ENCODE data around the gene CLP1.
"Not testable (repeated sequence)": the region's sequence is repeated elsewhere in the genome, so short reads cannot be mapped to it uniquely, and the experiment has no call there.

Gene CLP1

DNA sequence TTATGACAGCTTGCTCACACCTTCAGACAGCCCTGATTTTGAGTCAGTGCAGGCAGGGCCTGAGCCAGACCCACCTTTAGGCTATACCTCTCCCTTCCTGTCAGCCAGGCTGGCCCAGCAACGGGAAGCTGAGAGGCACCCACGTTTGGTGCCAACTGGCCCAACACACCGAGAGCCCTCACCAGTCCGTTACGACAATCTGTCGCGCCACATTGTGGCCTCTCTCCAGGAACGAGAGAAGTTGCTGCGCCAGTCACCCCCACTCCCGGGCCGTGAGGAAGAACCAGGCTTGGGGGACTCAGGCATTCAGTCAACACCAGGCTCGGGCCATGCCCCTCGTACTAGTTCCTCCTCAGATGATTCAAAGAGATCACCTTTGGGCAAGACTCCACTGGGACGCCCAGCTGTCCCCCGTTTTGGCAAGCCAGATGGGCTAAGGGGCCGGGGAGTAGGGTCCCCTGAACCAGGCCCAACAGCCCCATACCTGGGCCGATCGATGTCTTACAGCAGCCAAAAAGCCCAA lies 41.3 kb downstream of the CLP1 start:
- TF ChIP-seq POLR2A (IDR thresholded peaks at IDR 0.05; ENCODE audit: extremely low read depth, insufficient read length) (no peak), MYC (IDR thresholded peaks at IDR 0.05; ENCODE audit: low read depth, low read length) (no peak)
- DNase-seq (ENCODE audit: low read depth), result no peak
- no peak overlapping the region for H3K4me3 ChIP-seq (ENCODE audit: low read depth, low read length)

DNA sequence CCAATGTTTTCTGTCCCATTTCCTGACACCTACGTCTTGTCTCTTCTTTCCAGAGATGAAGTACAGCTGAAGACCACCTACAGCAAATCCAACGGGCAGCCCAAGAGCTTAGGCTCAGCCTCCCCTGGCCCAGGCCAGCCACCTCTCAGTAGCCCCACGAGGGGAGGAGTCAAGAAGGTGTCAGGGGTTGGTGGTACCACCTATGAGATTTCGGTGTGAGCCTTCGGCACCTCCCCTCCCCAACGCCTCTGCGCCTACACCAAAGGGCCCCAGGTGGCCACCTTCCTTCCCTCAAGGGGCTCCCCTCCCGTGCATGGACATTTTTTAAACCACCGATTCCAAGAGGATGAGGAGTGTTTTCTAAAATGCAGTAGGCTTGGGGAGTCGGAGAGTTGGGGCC lies 42.3 kb downstream of the CLP1 start:
- H3K4me3 ChIP-seq (ENCODE audit: low read depth, low read length), result no peak overlapping the region
- no peak for TF ChIP-seq MYC (IDR thresholded peaks at IDR 0.05; ENCODE audit: low read depth, low read length)
- no peak for TF ChIP-seq POLR2A (IDR thresholded peaks at IDR 0.05; ENCODE audit: extremely low read depth, insufficient read length)
- DNase-seq (ENCODE audit: low read depth), result no peak

DNA sequence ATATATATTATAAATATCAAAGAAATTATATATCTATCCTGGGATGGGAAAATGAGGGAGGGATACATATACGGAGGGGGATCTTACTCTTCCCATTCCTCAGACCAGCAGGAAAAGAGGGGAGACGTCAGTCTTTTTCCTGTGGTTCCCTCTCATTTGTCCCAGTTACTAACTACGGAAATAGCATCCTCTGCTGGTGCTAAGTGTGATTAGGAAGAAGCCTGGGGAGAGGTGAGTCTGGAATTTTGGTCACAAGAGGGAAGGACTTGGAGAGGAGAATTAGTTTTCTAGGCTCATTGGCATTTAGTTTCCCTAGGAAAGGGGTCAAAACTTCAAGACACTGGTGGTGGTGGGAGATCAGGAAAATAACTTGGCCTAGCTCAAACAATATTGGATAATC lies 42.9 kb downstream of the CLP1 start:
- TF ChIP-seq, protein P1, sequence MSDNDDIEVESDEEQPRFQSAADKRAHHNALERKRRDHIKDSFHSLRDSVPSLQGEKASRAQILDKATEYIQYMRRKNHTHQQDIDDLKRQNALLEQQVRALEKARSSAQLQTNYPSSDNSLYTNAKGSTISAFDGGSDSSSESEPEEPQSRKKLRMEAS (IDR thresholded peaks at IDR 0.05; ENCODE audit: low read depth, low read length), result no peak
- TF ChIP-seq, protein P2, sequence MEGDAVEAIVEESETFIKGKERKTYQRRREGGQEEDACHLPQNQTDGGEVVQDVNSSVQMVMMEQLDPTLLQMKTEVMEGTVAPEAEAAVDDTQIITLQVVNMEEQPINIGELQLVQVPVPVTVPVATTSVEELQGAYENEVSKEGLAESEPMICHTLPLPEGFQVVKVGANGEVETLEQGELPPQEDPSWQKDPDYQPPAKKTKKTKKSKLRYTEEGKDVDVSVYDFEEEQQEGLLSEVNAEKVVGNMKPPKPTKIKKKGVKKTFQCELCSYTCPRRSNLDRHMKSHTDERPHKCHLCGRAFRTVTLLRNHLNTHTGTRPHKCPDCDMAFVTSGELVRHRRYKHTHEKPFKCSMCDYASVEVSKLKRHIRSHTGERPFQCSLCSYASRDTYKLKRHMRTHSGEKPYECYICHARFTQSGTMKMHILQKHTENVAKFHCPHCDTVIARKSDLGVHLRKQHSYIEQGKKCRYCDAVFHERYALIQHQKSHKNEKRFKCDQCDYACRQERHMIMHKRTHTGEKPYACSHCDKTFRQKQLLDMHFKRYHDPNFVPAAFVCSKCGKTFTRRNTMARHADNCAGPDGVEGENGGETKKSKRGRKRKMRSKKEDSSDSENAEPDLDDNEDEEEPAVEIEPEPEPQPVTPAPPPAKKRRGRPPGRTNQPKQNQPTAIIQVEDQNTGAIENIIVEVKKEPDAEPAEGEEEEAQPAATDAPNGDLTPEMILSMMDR (IDR thresholded peaks at IDR 0.05; ENCODE audit: low read depth, low read length), result no peak
- TF ChIP-seq POLR2A (IDR thresholded peaks at IDR 0.05; ENCODE audit: extremely low read depth, insufficient read length), result no peak
- no peak for TF ChIP-seq MYC (IDR thresholded peaks at IDR 0.05; ENCODE audit: low read depth, low read length)
- no peak overlapping the region for H3K4me3 ChIP-seq (ENCODE audit: low read depth, low read length)
- DNase-seq (ENCODE audit: low read depth), result no peak

DNA sequence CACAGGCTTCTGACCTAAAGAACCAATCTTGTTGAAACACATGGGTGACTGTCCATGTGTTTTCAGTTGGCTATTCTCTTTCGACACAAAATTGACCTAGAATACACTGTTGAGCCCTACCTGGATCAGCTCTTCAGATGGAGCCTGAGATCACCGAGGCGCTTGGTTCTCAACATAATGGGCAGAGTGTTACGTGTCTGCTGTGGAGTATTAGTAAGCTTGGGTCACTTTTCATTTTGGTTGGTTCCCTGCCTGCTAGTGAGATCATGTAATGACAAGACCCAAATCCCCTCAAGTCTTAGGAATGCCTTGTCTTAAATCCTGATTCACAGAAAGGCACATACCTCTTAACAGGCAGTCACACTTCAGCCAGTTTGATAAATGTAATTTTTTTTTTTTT lies 45.8 kb downstream of the CLP1 start:
- TF ChIP-seq MYC (IDR thresholded peaks at IDR 0.05; ENCODE audit: low read depth, low read length), result no peak
- TF ChIP-seq, protein P1 (IDR thresholded peaks at IDR 0.05; ENCODE audit: low read depth, low read length), result no peak
- TF ChIP-seq, protein P2 (IDR thresholded peaks at IDR 0.05; ENCODE audit: low read depth, low read length), result no peak
- TF ChIP-seq POLR2A (IDR thresholded peaks at IDR 0.05; ENCODE audit: extremely low read depth, insufficient read length), result no peak
- no peak for DNase-seq (ENCODE audit: low read depth)
- H3K4me3 ChIP-seq (ENCODE audit: low read depth, low read length), result no peak overlapping the region

DNA sequence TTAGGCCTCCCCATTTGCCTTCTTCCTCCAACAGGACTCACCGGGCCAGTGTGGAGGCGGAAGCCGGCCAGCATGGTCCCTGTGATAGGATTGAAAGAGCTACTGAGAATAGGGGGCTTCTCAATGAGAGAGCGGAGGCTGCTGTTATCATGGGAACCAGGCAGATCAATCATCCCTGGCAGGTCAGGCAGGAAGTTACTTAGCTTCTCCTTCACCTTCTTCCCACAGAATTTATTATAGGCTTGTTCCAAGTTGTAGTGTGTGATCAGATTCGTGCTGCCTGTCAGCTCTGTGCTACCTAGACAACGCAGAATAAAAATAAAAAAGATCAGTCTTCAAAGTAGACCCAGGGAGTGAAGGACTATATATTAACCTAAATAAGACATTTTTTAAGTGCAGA lies 47.4 kb downstream of the CLP1 start:
- H3K4me3 ChIP-seq (ENCODE audit: low read depth, low read length), result no peak overlapping the region
- no peak for DNase-seq (ENCODE audit: low read depth)
- TF ChIP-seq, protein P1 (IDR thresholded peaks at IDR 0.05; ENCODE audit: low read depth, low read length), result no peak
- TF ChIP-seq, protein P2 (IDR thresholded peaks at IDR 0.05; ENCODE audit: low read depth, low read length), result no peak
- TF ChIP-seq POLR2A (IDR thresholded peaks at IDR 0.05; ENCODE audit: extremely low read depth, insufficient read length), result no peak

DNA sequence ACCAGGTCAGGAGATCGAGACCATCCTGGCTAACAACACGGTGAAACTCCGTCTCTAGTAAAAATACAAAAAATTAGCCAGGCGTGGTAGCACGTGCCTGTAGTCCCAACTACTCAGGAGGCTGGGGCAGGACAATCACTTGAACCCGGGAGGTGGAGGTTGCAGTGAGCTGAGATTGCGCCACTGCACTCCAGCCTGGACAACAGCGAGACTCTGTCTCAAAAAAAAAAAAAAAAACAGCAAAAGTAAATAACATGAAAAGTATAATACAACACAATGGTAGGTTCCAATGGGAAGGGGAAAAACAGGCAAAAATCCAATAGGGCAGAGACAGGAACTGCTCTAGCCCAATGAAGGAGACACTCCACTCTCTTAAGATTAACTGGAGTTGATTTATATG lies 47.9 kb downstream of the CLP1 start:
- H3K4me3 ChIP-seq (ENCODE audit: low read depth, low read length); DNase-seq (ENCODE audit: low read depth): not testable (repeated sequence)

DNA sequence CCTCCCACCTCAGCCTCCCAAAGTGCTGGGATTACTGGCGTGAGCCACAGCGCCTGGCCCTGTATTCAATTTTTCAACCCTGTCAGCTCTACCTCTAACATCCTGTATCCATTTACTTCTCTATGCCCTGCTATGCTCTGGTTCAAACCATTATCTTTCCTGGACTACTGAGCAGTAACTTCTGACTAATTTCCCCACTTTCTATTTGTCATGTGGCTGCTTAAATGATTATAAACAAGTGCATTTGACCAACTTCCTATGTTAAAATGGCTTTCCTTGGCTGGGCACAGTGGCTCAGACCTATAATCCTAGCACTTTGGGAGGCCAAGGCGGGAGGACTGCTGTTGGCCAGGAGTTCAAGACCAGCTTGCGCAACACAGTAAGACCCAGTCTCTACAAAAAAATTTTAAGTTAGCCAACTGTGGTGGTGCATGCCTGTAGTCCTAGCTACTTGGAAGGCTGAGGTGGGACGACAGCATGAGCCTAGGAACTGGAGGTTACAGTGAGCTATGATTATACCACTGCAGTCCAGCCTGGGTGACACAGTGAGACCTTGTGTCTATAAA lies 52.3 kb downstream of the CLP1 start:
- no peak for DNase-seq (ENCODE audit: low read depth)
- no peak overlapping the region for H3K4me3 ChIP-seq (ENCODE audit: low read depth, low read length)
- TF ChIP-seq, protein P1 (IDR thresholded peaks at IDR 0.05; ENCODE audit: low read depth, low read length), result no peak
- TF ChIP-seq MYC (IDR thresholded peaks at IDR 0.05; ENCODE audit: low read depth, low read length), result no peak
- TF ChIP-seq POLR2A (IDR thresholded peaks at IDR 0.05; ENCODE audit: extremely low read depth, insufficient read length), result no peak
- TF ChIP-seq, protein P2 (IDR thresholded peaks at IDR 0.05; ENCODE audit: low read depth, low read length), result no peak

Data from NB4 (cell line).